ENCODE data around the gene HCRT.
"Not testable (repeated sequence)": the region's sequence is repeated elsewhere in the genome, so short reads cannot be mapped to it uniquely, and the experiment has no call there.

Gene HCRT

DNA sequence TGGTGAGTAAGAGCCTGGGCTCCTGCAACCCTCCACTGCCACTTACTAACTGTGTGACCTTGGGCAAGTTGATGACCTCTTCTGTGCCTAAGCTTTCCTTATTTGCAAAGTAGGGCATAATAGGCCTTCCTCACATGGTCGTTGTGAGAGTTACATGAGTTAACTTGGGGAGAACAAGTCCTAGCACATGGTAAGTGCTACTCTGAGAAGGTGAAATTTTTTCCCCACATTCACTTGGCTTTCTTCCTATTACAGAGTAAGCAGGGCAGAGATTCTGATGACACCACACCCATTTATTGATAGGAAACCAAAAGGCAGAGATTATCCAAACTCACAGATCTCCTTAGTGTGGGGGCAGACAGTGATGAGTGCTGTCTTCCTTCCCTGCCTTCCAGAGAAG lies 5.9 kb downstream of the HCRT start:
- DNase-seq, result no peak

GRCh38 chr17:42178817-42179216 lies 6.4 kb downstream of the HCRT start:
- no peak for DNase-seq

GRCh38 chr17:42177684-42178083 lies 7.6 kb downstream of the HCRT start:
- no peak for DNase-seq

DNA sequence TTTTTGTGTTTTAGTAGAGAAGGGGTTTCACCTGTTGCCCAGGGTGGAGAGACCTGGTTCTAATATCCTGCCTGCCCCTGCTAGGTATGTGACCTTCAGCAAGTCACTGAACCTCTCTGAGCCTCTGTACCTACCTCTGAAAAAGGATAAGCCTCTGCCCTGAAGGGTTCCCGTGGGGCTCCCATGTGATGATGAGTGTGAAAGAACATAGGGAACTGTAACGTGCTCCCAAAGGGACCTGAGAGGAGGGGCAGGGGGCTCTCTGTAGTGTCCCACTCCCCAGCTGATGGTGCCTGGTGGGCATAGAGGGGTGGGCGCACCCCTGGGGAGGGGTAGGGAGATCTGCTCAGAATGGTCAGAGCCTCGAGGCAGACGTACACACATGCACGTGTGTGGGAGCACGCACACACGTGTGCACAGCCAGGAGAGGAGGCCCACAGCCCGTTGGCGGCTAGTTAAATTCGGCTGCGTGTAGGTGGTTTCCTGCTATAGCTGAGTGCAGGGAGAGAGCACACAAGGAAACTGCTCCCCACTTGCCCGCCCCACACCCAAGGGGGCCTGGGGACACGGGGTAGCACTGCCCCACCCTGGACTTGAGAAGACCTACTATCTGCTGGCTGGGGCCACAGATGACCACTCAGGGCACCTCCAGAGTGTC lies 11.0 kb downstream of the HCRT start:
- no peak for DNase-seq

DNA sequence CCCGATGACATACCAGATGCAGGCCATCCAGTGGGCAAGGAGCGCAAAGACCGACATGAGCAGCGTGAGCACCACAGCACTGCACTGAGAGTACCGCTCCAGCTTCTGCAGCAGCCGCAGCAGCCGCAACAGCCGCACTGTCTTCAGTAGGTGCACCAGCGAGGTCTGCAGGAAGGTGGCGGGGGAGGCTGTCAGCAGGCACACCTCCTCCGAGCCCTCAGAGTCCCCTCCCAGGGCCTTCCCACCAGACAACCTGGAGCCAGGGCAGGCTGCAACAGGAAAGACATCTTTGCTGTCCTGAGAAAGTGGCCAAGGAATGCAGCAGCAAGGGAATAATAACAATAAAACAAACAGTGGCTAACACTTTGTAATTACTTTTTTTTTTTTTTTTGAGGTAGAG lies 13.4 kb downstream of the HCRT start:
- no peak for DNase-seq

- no peak for DNase-seq
These were observed 15.9 kb downstream of the HCRT start for GRCh38 chr17:42169351-42169750.

DNA sequence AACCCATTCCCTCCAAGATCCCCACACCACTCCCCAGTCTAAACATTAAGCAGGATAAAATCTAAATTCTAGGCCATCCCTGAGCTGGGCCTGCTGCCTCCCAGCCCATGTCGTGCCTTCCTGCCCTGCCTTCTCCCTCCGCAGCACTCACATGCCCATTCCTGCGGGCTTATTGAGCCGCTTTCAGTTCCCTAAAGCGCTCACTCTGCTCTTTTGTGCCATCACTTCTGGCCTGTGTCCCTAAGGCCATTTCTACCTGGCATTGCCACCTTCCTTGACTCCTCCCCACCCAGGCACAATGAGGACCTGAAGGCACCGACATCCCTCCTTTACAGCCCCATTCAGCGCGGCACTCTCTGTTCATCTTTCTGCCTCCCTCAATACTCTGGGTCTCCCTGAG lies 17.4 kb downstream of the HCRT start:
- DNase-seq, result no peak

- no peak for DNase-seq
These were observed 19.0 kb downstream of the HCRT start for GRCh38 chr17:42166196-42166763.

DNA sequence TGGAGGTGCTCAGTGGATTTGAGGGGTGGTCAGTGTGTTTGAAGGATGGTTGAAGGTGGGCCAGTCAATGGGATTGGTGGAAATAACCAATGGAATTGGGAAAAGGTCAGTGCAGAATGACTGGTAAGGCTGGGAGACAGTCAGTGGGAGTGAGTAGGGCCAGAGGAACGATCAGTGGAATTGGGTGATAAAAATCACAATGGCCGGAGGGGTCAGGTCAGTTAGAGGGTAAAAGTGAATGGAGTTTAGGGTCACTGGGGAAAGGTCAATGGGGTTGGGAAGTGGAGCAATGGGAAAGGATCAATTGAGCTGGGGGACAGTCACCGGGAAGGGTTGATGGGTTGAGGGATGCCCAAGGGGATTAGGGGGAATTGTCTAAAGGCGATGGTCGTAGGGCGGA lies 19.5 kb downstream of the HCRT start:
- DNase-seq, result no peak

- no peak for DNase-seq
These were observed 21.4 kb downstream of the HCRT start for GRCh38 chr17:42163696-42164407.

DNA sequence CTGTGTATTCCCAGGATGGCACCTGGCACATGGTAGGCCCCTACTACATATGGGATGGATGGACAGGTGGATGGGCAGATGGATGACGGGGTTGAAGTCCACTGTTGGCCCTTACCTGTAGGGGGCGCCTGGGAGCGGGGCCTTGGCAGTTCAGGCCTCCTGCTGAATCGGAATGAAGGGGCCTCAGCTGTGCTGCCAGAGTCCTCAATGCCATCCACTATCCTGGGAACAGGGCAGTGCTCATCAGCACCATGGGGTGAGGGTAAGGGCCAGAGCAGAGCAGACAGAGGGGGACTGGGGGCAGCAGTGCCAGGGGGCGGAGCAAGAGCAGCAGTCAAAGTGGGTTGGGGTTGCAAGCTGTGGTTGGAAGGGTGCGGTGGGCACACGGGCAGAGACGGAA lies 22.1 kb downstream of the HCRT start:
- DNase-seq, result no peak

GRCh38 chr17:42160531-42160910 lies 24.7 kb downstream of the HCRT start:
- no peak for DNase-seq

DNA sequence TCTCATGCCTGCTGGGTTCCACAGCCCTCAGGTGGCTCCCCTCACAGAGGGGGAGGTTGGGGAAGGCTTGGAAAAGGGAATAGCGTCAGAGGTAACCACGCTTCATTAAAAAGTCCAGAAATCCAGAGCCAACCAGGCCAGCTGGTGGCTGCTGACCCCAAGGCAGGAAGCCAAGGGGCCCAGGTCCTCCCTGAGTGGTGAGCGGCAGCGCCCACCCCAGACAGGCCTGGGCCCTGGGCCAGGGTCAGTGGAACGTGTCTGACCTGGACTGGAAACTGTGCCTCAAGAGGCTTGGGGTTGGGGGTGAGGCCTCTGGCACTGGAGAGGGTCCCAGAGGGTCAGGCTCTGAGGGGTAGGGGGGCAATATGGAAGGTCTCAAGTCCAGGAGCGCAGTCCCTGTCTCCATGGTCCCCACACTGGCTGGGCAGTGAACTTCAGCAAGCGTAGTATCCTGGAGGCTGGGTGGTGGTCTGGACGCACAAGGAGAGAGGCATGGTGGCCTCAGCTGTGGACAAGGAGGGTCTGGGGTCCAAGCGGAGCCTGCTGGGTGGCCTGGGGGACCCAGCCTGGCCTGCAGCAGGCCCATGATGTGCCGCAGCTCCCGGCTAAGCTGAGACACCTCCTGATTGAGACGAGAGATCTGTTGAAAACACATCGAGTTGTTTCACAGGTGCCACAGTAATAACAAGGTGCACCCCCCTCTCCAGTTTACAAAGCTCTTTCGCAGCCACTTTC lies 25.3 kb downstream of the HCRT start:
- no peak for DNase-seq

DNA sequence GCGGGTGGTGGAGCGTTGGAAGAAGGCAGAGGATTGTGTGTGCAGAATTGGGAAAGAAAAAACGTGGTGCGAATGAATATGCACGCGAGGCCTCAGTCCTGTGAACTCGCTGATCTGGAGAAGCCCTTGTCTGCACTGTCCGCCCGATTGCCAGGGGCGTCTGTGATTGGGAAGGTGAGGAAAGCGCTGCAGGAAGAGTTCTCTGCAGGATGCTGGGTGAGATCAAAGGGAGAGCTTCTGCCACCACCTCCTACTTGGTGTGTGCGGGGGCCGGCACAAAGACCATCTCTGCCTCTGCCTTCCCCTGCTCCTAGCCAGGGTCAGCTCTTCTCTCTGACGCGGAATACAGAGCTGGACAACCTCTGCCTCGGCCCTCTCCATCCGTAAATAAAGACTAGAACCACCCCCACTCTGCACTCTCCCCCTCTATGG lies 29.6 kb downstream of the HCRT start:
- DNase-seq, result no peak

- no peak for DNase-seq
These were observed 31.1 kb downstream of the HCRT start for GRCh38 chr17:42153919-42154742.

DNA sequence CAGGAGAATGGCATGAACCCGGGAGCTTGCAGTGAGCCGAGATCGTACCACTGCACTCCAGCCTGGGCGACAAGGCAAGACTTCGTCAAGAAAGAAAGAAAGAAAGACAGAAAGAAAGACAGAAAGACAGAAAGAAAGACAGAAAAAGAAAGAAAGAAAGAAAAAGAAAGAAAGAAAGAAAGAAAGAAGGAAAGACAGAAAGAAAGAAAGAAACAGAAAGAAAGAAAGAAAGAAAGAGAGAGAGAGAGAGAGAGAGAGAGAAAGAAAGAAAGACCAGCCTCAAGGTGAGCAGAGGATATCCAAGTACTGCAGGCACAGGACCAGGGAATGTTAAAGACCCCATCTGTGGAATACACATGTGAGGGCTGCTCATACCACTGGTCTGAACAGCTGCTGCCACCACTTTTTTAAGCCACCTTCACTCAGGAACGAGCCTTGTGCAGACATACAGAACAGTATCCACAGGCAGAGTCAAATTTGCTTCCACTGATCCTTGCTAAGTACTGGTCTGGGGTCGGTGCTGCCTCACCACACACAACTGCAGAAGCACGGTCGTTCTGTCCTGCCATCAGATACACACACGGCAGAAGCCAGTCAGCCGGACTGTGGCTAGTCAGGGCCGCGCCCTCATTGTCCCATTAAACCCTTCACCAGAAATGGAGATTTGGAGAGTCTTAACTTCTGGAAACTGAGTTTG lies 38.2 kb downstream of the HCRT start:
- DNase-seq, result no peak

- DNase-seq, result not testable (repeated sequence)
These were observed 42.1 kb downstream of the HCRT start for GRCh38 chr17:42143138-42143537.

- no peak for DNase-seq
These were observed 42.8 kb downstream of the HCRT start for GRCh38 chr17:42142371-42142896.

GRCh38 chr17:42141382-42141781 lies 43.9 kb downstream of the HCRT start:
- no peak for DNase-seq

GRCh38 chr17:42140690-42141089 lies 44.6 kb downstream of the HCRT start:
- DNase-seq, result not testable (repeated sequence)

DNA sequence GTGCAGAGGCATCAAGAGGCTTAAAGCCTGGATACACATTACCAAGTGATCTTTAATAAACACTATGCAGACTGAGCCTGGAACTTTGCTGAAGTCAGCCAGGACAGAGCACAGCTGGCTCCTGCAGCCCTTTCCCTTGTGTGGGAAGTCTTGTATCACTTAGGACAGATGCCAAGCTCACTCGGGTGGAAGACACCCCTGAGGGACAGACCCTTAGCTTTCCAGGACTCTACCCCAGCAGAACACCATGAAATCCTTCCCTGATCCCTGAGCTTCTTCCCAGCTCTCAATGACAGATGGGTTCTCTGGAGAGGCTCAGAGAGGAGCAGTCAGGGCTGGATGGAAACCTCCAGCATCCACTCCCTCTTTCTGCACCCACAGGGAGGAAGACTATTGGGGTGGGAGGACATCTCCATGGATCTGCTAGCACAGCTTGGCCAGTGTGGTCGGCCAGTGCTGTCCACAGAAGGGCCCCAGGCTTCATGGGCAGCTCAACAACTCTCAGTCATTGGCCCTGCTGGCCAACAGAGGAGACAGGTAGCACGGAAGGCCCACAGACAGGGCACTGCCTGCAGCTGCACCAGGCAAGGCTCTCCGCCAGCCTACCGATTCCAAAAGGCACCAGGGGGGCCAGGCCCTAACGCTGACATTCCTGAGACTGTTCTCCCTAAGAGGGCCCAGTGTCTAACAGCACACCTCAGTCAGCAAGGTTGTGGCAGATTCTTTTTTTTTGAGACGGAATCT lies 46.3 kb downstream of the HCRT start:
- no peak for DNase-seq
